WERI-Rb-1 (cell line): ENCODE measurements around the gene BPI.

ENCODE experiments used
- DNase-seq: peaks from one replicate; pipeline ENCODE4 v3.0.0-alpha.2; 2020
- H3K27ac ChIP-seq: fragments of 250-450 bp; sonication (Bioruptor Pico); 2 replicates; pipeline ENCODE4 v1.5.1; 2020; ENCODE audit warnings: mild to moderate bottlenecking, moderate library complexity
- H3K27me3 ChIP-seq: fragments of 250-450 bp; sonication (Bioruptor Pico); 2 replicates; pipeline ENCODE4 v1.5.1; 2021; ENCODE audit warnings: mild to moderate bottlenecking, low read depth, moderate library complexity; ENCODE audit not compliant: insufficient read depth, severe bottlenecking
- H3K36me3 ChIP-seq: fragments of 250-450 bp; sonication (Bioruptor Pico); 2 replicates; pipeline ENCODE4 v1.5.1; 2020; ENCODE audit warnings: mild to moderate bottlenecking, moderate library complexity
- H3K4me3 ChIP-seq: 2 replicates; pipeline ENCODE4 v1.5.1; 2011; ENCODE audit warnings: low read depth, mild to moderate bottlenecking, control low read depth, low read length
- H3K9me3 ChIP-seq: fragments of 250-450 bp; sonication (Bioruptor Pico); 2 replicates; pipeline ENCODE4 v1.5.1; 2021; ENCODE audit warnings: mild to moderate bottlenecking, moderate library complexity; ENCODE audit not compliant: severe bottlenecking
- TF ChIP-seq, protein P1 (sequence below): IDR thresholded peaks from 2 replicates; pipeline ENCODE4 v1.5.1; 2011; ENCODE audit warnings: low read depth, mild to moderate bottlenecking, control low read depth, inconsistent platforms, low read length

BPI gene

GRCh38 chr20:38295811-38296210 lies 8.1 kb upstream of the BPI start:
- no peaks in the 10 kb centered on the region for H3K9me3 ChIP-seq
- DNase-seq = no peak
- TF ChIP-seq, protein P1, sequence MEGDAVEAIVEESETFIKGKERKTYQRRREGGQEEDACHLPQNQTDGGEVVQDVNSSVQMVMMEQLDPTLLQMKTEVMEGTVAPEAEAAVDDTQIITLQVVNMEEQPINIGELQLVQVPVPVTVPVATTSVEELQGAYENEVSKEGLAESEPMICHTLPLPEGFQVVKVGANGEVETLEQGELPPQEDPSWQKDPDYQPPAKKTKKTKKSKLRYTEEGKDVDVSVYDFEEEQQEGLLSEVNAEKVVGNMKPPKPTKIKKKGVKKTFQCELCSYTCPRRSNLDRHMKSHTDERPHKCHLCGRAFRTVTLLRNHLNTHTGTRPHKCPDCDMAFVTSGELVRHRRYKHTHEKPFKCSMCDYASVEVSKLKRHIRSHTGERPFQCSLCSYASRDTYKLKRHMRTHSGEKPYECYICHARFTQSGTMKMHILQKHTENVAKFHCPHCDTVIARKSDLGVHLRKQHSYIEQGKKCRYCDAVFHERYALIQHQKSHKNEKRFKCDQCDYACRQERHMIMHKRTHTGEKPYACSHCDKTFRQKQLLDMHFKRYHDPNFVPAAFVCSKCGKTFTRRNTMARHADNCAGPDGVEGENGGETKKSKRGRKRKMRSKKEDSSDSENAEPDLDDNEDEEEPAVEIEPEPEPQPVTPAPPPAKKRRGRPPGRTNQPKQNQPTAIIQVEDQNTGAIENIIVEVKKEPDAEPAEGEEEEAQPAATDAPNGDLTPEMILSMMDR = no peak
- no peak overlapping the region for H3K4me3 ChIP-seq
- H3K36me3 ChIP-seq = no peaks in the 10 kb centered on the region
- H3K27ac ChIP-seq = no peak overlapping the region
- no peaks in the 10 kb centered on the region for H3K27me3 ChIP-seq

DNA sequence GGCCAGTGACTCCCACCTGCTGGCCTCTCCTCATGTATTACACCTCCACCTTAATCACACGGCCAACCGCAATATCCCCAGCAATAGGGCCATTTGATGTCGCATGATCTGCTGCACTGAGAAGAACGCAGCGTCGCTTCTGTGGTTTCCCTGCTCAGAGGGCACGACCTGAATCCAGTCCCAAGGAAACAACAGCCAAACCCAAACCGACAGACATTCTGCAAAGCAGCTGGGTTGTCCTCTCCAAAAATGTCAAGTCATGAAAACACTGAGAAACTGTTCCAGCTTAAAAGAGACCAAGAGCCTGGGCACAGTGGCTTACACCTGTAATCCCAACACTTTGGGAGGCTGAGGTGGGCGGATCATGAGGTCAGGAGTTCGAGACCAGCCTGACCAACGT lies 7.5 kb upstream of the BPI start:
- no peak overlapping the region for H3K27ac ChIP-seq
- no peaks in the 10 kb centered on the region for H3K27me3 ChIP-seq
- TF ChIP-seq, protein P1 = 0 out of 2 replicates have a peak, but pooled peaks have one; percentile 23
- no peaks in the 10 kb centered on the region for H3K36me3 ChIP-seq
- DNase-seq = no peak
- no peak overlapping the region for H3K4me3 ChIP-seq
- H3K9me3 ChIP-seq = no peaks in the 10 kb centered on the region

GRCh38 chr20:38297916-38298674 lies 5.9 kb upstream of the BPI start:
- Histone ChIP-seq H3K4me3 (no peak overlapping the region), H3K27ac (no peak overlapping the region), H3K36me3 (no peaks in the 10 kb centered on the region), H3K27me3 (no peaks in the 10 kb centered on the region), H3K9me3 (no peaks in the 10 kb centered on the region)
- TF ChIP-seq, protein P1 = no peak
- DNase-seq = no peak

- H3K9me3 ChIP-seq = no peaks in the 10 kb centered on the region
- no peaks in the 10 kb centered on the region for H3K27me3 ChIP-seq
- no peak overlapping the region for H3K4me3 ChIP-seq
- no peaks in the 10 kb centered on the region for H3K36me3 ChIP-seq
- no peak overlapping the region for H3K27ac ChIP-seq
- DNase-seq = no peak
- TF ChIP-seq, protein P1 = no peak
Observed at GRCh38 chr20:38298768-38299288, 5.1 kb upstream of the BPI start.

GRCh38 chr20:38299963-38300362 lies 4.0 kb upstream of the BPI start:
- H3K27me3 ChIP-seq = no peaks in the 10 kb centered on the region
- H3K9me3 ChIP-seq = no peaks in the 10 kb centered on the region
- no peak for DNase-seq
- no peak overlapping the region for H3K4me3 ChIP-seq
- no peak overlapping the region for H3K27ac ChIP-seq
- TF ChIP-seq, protein P1 = no peak
- no peaks in the 10 kb centered on the region for H3K36me3 ChIP-seq
